Panc1 (cell line): Measurements from ENCODE around the gene NSG2.

Experiments
- POLR2AphosphoS5 ChIP-seq: IDR thresholded peaks from 2 replicates; pipeline ENCODE4 v1.6.1; 2012; ENCODE audit warnings: mild to moderate bottlenecking, low read depth, low read length, moderate library complexity
- TF ChIP-seq, protein P1 (sequence below): fragments of 450-650 bp; IDR thresholded peaks from 2 replicates; pipeline ENCODE4 v1.5.1; 2017; ENCODE audit warnings: mild to moderate bottlenecking
- TF ChIP-seq, protein P2 (sequence below), 2 experiments: IDR thresholded peaks; 2 replicates each; pipeline ENCODE4 v1.6.1; 2011 to 2012; ENCODE audit warnings: low read depth in 2 of 2, control low read depth in 1 of 2, low read length in 1 of 2, mild to moderate bottlenecking in 1 of 2, moderate library complexity in 1 of 2; ENCODE audit not compliant: insufficient read depth in 1 of 2

DNA sequence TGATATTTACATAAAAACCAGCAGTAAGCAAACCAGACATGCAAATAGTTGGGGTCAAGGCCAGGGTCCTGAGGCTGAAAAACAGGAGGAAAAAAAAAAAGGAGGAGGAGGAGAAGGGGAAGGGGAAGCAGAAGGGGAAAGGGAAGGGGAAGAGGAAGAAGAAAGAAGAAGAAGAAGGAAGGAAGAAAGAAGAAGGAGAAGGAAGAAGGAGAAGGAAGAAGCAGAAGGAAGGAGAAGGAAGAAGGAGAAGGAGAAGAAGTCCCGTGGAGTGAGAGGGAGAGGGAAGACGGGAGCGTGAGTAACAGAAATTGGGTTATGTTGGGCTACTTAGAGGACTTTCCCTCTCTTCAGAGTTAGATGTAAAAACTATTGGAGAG lies 24.6 kb upstream of the NSG2 start:
- TF ChIP-seq, protein P1, sequence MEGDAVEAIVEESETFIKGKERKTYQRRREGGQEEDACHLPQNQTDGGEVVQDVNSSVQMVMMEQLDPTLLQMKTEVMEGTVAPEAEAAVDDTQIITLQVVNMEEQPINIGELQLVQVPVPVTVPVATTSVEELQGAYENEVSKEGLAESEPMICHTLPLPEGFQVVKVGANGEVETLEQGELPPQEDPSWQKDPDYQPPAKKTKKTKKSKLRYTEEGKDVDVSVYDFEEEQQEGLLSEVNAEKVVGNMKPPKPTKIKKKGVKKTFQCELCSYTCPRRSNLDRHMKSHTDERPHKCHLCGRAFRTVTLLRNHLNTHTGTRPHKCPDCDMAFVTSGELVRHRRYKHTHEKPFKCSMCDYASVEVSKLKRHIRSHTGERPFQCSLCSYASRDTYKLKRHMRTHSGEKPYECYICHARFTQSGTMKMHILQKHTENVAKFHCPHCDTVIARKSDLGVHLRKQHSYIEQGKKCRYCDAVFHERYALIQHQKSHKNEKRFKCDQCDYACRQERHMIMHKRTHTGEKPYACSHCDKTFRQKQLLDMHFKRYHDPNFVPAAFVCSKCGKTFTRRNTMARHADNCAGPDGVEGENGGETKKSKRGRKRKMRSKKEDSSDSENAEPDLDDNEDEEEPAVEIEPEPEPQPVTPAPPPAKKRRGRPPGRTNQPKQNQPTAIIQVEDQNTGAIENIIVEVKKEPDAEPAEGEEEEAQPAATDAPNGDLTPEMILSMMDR: no peak
- TF ChIP-seq POLR2AphosphoS5: no peak
- TF ChIP-seq, protein P2, sequence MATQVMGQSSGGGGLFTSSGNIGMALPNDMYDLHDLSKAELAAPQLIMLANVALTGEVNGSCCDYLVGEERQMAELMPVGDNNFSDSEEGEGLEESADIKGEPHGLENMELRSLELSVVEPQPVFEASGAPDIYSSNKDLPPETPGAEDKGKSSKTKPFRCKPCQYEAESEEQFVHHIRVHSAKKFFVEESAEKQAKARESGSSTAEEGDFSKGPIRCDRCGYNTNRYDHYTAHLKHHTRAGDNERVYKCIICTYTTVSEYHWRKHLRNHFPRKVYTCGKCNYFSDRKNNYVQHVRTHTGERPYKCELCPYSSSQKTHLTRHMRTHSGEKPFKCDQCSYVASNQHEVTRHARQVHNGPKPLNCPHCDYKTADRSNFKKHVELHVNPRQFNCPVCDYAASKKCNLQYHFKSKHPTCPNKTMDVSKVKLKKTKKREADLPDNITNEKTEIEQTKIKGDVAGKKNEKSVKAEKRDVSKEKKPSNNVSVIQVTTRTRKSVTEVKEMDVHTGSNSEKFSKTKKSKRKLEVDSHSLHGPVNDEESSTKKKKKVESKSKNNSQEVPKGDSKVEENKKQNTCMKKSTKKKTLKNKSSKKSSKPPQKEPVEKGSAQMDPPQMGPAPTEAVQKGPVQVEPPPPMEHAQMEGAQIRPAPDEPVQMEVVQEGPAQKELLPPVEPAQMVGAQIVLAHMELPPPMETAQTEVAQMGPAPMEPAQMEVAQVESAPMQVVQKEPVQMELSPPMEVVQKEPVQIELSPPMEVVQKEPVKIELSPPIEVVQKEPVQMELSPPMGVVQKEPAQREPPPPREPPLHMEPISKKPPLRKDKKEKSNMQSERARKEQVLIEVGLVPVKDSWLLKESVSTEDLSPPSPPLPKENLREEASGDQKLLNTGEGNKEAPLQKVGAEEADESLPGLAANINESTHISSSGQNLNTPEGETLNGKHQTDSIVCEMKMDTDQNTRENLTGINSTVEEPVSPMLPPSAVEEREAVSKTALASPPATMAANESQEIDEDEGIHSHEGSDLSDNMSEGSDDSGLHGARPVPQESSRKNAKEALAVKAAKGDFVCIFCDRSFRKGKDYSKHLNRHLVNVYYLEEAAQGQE (IDR thresholded peaks at IDR 0.05; ENCODE audit: insufficient read depth in 1 of 2, low read depth in 2 of 2, low read length in 1 of 2): no peak
